HG03064 (cell line): ENCODE measurements around the gene CPNE5.
"Not testable (repeated sequence)": the region's sequence is repeated elsewhere in the genome, so short reads cannot be mapped to it uniquely, and the experiment has no call there.

ENCODE experiments used
- ATAC-seq: cut with Tn5 transposase; IDR thresholded peaks from one replicate; pipeline ENCODE4 v1.9.1; 2021; ENCODE audit warnings: low read depth; ENCODE audit not compliant: unreplicated experiment

CPNE5 gene

DNA sequence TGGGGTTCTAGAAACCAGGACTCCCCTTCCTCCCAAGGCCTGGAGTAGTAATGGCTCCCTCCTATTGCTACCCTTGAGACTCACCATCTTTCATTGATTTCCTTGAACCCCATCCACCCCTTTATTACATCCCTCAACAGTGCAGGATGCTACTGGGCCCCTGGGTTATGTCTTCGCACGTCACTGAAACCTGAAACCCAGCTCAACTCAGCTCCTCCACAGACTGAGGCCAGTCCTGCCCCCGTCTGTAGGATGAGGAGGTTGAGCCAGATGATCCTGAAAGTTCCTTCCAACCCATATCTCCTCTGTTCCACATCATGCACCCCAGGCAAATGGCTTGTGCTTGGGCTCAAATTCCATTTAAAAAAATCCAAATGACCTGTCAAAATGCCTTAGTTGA, 21.4 kb downstream of the CPNE5 start:
- no peak for ATAC-seq

DNA sequence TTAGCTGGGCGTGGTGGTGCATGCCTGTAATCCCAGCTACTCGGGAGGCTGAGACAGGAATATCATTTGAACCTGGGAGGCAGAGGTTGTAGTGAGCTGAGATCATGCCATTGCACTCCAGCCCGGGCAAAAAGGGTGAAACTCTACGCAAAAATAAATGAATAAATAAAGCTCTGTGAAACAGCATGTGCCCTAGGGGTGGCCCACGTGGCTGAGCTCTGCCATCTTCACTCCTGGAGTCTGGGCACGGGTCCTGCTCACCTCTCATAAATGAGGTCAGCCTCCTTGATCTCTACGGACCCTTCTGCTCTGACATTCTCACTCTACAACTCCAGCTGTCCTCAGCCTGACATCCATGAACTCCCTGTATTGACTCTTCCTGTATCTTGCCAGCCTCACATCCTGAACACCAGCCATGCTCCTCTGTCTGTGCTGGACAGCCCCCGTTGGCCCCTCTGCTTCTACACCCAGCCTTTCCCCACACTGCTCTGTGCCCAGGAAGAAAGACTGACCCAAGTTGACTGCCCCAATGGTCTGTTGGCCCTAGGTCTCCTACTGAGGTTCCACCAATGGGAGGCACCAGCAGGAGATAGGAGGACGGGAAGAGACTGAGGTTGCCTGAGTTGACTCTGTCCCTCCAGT, 21.9 kb downstream of the CPNE5 start:
- no peak for ATAC-seq

GRCh38 chr6:36815962-36816735, 23.1 kb downstream of the CPNE5 start:
- no peak for ATAC-seq

DNA sequence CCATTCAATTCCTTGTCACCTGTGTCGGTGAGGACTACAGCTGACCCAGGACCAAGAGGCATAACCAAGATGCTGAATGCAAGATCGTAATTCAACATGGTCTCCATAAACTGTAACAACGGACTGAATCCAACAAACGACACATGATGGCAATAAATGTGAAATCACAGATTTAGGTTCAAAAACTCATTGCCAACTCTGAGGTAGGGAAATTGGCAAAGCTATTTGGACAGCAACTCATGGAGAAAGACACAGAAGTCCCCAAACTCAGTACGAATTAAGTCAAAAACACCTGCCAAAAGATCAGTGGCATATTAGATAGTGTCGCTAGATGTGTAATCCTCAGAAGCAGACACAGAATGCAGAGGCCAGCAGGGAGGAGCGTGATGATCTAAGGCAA, 25.0 kb downstream of the CPNE5 start:
- ATAC-seq = no peak

DNA sequence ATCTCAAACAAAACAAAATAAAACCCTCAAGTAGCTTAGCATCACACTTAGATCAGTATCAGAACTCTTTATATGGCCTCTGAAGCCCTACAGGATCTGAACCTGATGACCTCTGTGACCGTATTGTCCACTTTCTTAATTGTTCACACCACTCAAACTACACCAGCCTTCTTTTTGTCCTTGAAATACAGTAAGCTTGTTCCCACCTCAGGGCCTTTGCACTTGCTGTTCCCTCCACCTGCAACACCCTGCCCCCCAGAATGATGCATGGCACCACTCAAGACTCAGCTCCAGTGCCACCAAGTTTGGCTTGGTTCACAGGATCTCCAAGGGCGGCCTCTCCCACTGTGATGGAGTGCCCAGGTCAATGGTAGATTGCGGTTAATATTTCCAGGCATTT, 25.7 kb downstream of the CPNE5 start:
- no peak for ATAC-seq

GRCh38 chr6:36813047-36813446, 26.2 kb downstream of the CPNE5 start:
- not testable (repeated sequence) for ATAC-seq

DNA sequence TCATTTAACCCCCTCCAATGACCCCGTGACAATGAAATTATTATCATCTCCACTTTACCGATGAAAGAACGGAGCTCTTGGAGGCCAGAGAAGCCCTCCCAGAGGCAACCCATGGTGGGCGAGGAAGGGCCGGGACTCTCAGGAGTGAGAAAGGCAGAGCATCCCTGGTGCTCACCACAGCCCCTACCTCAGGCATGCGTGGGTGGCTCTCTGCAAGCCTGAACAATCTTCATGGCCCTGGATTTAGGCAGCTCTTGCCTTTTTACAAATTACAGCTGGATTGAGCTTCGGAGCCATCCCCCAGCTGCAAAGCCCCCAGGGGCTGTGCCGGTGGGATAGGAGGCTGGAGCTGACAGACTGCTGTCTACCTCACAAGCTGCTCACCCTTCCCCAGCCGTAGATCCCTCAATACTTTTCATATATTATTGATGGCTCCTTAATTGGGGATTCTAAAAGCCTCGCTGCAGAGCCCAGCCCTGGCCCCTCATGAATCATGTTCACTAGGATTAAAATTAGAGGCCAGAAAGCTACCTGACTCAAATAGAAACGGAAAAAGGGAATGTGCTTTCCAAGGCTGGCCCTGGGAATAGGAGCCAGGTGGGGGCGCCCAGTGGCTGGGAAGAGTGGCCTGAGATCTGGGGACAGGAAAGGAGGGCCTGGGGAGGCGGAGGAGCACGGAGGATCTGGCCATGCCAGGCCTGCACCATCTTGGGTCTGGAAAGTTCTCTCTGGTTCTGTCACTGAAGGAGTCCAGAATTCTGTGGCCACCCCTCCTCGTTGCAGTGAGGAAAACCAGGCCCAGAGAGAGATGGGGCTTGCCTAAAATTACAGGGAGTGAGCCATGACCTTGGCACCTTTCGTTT, 29.1 kb downstream of the CPNE5 start:
- no peak for ATAC-seq

DNA sequence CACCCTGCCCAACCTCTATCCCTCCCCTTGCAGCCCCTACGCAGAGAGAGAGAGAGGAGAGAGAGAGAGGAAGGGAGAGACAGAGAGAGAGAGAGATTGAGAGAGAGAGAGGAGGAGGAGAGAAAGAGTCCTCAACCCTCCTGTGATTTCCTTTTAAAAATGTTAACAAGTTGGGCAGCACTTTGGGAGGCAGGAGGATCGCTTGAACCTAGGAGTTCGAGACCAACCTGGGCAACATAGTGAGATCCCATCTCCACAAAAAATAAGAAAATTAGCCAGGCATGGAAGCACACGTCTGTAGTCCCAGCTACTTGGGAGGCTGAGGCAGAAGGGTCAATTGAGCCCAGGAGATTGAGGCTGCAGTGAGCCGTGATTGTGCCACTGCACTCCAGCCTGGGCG, 30.1 kb downstream of the CPNE5 start:
- no peak for ATAC-seq

DNA sequence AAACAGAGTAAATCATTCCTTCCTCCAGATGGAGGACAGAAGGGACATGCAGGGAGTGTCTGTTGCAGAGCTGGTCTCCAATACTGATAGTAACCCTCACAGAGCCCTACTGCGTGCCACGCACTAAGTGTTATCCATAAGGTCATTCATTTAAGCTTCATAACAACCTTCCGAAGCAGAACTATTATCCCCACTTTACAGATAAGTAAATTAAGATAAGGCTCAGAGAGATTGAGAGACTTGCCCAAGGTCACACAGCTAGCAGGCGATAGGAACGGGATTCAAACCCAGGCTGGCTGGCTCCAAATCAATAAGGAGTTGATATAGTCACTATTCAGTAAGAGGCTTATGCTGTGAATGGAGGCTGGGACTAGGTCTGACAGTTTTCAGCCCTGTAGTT, 30.6 kb downstream of the CPNE5 start:
- no peak for ATAC-seq

GRCh38 chr6:36807750-36808149, 31.5 kb downstream of the CPNE5 start:
- ATAC-seq = no peak

- no peak for ATAC-seq
Measured at GRCh38 chr6:36807143-36807542, 32.1 kb downstream of the CPNE5 start.

- ATAC-seq = no peak
Measured at GRCh38 chr6:36805917-36806316, 33.3 kb downstream of the CPNE5 start.

DNA sequence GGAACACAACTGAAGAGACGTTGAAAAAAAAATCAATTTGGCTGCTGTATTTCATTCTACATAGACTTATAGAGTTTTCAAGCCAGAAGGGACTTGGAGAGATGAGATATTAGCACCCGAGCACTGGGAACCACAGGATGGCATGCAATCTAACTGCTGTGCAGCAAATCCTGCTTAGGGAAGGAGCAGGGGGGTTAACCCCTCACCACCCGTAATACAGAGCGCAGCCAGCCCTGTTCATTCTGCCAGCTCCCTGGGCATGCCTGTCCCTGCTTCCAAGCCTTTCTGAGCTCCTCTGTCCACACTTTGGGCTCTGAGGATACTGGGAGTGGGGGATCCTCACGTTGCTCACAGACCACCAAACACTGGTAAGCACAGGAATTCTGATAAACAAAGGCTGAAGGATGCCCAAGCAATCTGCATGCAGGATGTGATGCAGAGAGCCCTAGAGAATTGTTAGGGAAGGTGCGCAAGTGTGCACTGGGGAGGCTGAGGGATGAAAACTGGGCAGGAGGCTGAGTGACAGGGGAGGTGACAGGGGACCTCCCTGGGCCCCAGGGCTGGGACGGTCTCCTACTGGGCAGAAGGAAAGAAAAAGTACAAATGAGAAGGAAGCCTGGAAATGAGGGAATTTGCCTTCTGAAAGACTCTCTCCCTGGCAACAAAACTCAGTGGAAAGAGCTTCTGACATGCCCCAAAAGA, 34.0 kb downstream of the CPNE5 start:
- no peak for ATAC-seq

GRCh38 chr6:36804563-36804962, 34.7 kb downstream of the CPNE5 start:
- no peak for ATAC-seq

- no peak for ATAC-seq
Measured at GRCh38 chr6:36803908-36804307, 35.3 kb downstream of the CPNE5 start.

GRCh38 chr6:36803482-36803881, 35.8 kb downstream of the CPNE5 start:
- no peak for ATAC-seq

- no peak for ATAC-seq
Measured at GRCh38 chr6:36800223-36801076, 38.8 kb downstream of the CPNE5 start.

GRCh38 chr6:36798852-36799251, 40.4 kb downstream of the CPNE5 start:
- ATAC-seq = no peak

DNA sequence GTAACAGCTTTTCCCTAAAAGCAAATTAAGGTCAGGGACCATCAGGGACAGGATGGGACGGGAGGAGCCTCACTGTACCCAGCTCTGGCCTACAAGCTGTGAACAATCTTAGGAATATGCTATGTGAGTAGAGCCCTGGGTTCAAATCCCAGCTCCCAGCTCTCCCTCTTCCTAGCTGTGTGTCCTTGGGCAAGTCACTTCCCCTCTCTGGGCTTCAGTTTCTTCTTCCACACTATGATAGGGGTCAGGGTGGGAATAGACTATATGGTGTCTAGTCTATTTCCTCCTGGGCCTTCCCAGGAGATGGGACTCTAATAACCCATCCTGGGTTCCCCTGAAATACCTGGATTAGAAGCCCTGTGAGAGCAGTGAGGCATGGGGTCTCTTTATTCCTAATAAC, 41.6 kb downstream of the CPNE5 start:
- ATAC-seq = no peak

GRCh38 chr6:36797055-36797454, 42.2 kb downstream of the CPNE5 start:
- ATAC-seq = no peak
